ENCODE results near the gene SLC25A51. TPM values are rescaled to one million over a fixed set of nuclear protein-coding genes. Genes with fewer than 3 reads are reported as not detected.

Gene SLC25A51
- total RNA-seq, 1 experiment from 2014 or later, result 12.9 TPM

DNA sequence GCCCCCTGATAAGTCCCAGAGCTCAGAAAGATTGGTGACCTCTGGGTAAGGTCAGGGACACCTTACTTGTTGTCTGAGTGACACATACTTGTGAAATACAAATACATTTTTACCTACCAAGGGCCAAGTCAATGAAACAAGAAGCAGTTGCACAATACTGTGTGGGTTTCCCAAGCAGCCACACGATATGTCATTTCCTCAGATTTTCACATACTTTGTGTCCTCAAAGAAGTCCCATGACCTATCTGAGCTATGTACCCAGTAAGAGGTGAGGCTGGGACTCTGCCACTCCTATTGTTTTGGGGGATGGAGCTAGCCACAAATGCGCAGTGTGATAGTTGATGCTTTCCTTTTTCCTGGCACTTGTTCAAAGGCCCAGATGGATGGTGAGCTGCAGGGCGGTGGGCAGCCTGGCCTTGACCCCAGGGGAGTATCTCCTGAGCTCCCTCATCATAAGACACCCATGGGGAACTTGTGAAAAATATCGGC, 4.8 kb upstream of the SLC25A51 start:
- H4K20me1 ChIP-seq (ENCODE audit: control insufficient read depth, insufficient read depth, insufficient read length), result no peaks in the 10 kb centered on the region
- no peaks in the 10 kb centered on the region for H3K36me3 Mint-ChIP-seq (ENCODE audit: insufficient read depth in 1 of 3, low read depth in 3 of 3)
- no peak overlapping the region for H3K27ac ChIP-seq (ENCODE audit: insufficient read length, low read depth, low read length)
- H2AK5ac ChIP-seq (ENCODE audit: insufficient read length, low read length), result no peak overlapping the region
- no peak overlapping the region for H3K23ac ChIP-seq (ENCODE audit: insufficient read length, low read depth, low read length)
- no peak overlapping the region for H3K56ac ChIP-seq (ENCODE audit: insufficient read length, low read depth, low read length)
- no peak overlapping the region for H2AFZ ChIP-seq (ENCODE audit: low read length)
- TF ChIP-seq, protein P1, sequence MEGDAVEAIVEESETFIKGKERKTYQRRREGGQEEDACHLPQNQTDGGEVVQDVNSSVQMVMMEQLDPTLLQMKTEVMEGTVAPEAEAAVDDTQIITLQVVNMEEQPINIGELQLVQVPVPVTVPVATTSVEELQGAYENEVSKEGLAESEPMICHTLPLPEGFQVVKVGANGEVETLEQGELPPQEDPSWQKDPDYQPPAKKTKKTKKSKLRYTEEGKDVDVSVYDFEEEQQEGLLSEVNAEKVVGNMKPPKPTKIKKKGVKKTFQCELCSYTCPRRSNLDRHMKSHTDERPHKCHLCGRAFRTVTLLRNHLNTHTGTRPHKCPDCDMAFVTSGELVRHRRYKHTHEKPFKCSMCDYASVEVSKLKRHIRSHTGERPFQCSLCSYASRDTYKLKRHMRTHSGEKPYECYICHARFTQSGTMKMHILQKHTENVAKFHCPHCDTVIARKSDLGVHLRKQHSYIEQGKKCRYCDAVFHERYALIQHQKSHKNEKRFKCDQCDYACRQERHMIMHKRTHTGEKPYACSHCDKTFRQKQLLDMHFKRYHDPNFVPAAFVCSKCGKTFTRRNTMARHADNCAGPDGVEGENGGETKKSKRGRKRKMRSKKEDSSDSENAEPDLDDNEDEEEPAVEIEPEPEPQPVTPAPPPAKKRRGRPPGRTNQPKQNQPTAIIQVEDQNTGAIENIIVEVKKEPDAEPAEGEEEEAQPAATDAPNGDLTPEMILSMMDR (conservative IDR thresholded peaks at IDR 0.05), result no peak
- H3K9ac ChIP-seq (ENCODE audit: extremely low read depth, insufficient read length, low read length), result no peak overlapping the region
- no peak overlapping the region for H3K4ac ChIP-seq (ENCODE audit: low read depth, low read length)
- WGBS (ENCODE audit: extremely low coverage, insufficient read length, low lambda C conversion rate), result no CpG with 5 or more reads among the region's 4 CpGs
- no peak overlapping the region for H4K5ac ChIP-seq (ENCODE audit: insufficient read length, low read depth, low read length)
- H3K9me3 Mint-ChIP-seq, result no peaks in the 10 kb centered on the region
- no peaks in the 10 kb centered on the region for H3K79me2 ChIP-seq (ENCODE audit: insufficient read depth, low read length)
- no peaks in the 10 kb centered on the region for H3K9me3 ChIP-seq (ENCODE audit: control insufficient read depth, low read depth, low read length)
- no peak overlapping the region for H3T11ph ChIP-seq (ENCODE audit: low read length)
- H2BK120ac ChIP-seq (ENCODE audit: low read depth, low read length, poor library complexity, severe bottlenecking), result no peak overlapping the region
- no peaks in the 10 kb centered on the region for H3K27me3 ChIP-seq (ENCODE audit: insufficient read depth, low read length)
- no peak for DNase-seq
- H3K27me3 Mint-ChIP-seq (ENCODE audit: low read depth), result peaks cover 27% of the 10 kb centered on the region
- H4K91ac ChIP-seq (ENCODE audit: insufficient read length, low read depth, low read length), result no peak overlapping the region
- H4K8ac ChIP-seq (replicated peaks; ENCODE audit: insufficient read length, low read depth, low read length), result no peak overlapping the region
- H3K23me2 ChIP-seq (ENCODE audit: insufficient read length, low read depth, low read length, poor library complexity, severe bottlenecking), result peaks cover 10% of the 10 kb centered on the region
- no peak overlapping the region for H2BK5ac ChIP-seq (ENCODE audit: insufficient read length, low read length)
- H3K4me1 Mint-ChIP-seq, result peaks cover 13 to 14% of the 10 kb centered on the region in 2 experiments
- peaks cover 4% of the 10 kb centered on the region; the same call in 1 of the 2 replicates for H3K4me1 ChIP-seq (ENCODE audit: insufficient read depth, low read length)
- no peak overlapping the region for H3K4me2 ChIP-seq (ENCODE audit: insufficient read depth, insufficient read length, low read length)
- no peak overlapping the region for H2BK15ac ChIP-seq (ENCODE audit: low read depth, low read length)
- H3K79me1 ChIP-seq (ENCODE audit: insufficient read depth, low read depth, low read length, poor library complexity, severe bottlenecking), result no peaks in the 10 kb centered on the region
- no peak overlapping the region for H3K18ac ChIP-seq (ENCODE audit: insufficient read length, low read depth, low read length)
- no peak overlapping the region for H3K4me3 Mint-ChIP-seq
- H2BK20ac ChIP-seq (ENCODE audit: low read depth, low read length, poor library complexity, severe bottlenecking), result no peak overlapping the region
- no peak overlapping the region for H3K14ac ChIP-seq (ENCODE audit: insufficient read depth, low read length)
- no peak overlapping the region for H2BK12ac ChIP-seq (ENCODE audit: insufficient read length, low read depth, low read length)
- H3K27ac Mint-ChIP-seq, result no peak overlapping the region

Data from H9 (cell line).